Large intestine (tissue), 3 donors: ENCODE data around the gene GLP2R. TPM values are rescaled to one million over a fixed set of nuclear protein-coding genes. Genes with fewer than 3 reads are reported as not detected.

ENCODE experiments used
- DNase-seq, 2 donors: peaks; one replicate each; pipeline versions ENCODE4 v3.0.0 to v3.0.0-alpha.2; 2013
- H3K27ac ChIP-seq: one replicate; pipeline ENCODE4 v1.5.1; 2013; ENCODE audit warnings: low read length
- H3K27me3 ChIP-seq: 2 replicates; pipeline ENCODE4 v1.6.1; 2013; ENCODE audit warnings: low read length; ENCODE audit not compliant: control insufficient read depth, insufficient read depth
- H3K36me3 ChIP-seq: 2 replicates; pipeline ENCODE4 v1.6.1; 2013; ENCODE audit warnings: low read length; ENCODE audit not compliant: control insufficient read depth, insufficient read depth
- H3K4me1 ChIP-seq: one replicate; pipeline ENCODE4 v1.6.1; 2013; ENCODE audit warnings: low read length; ENCODE audit not compliant: control insufficient read depth, insufficient read depth
- H3K4me3 ChIP-seq: one replicate; pipeline ENCODE4 v1.5.1; 2013; ENCODE audit warnings: low read length
- H3K9me3 ChIP-seq: one replicate; pipeline ENCODE4 v1.6.1; 2013; ENCODE audit warnings: mild to moderate bottlenecking, low read depth, low read length, moderate library complexity; ENCODE audit not compliant: control insufficient read depth
- WGBS: methylation state at CpG from one replicate; pipeline ENCODE4 v1.1.5; 2013; ENCODE audit warnings: low lambda C conversion rate; ENCODE audit not compliant: insufficient coverage; 5-methylcytosine and 5-hydroxymethylcytosine counted together
- polyA plus RNA-seq: library from polyadenylated mRNA; unstranded; fragments of 120-200 nt; gene quantifications from one replicate; pipeline ENCODE4 v1.2.1, GENCODE V29; 2013

Gene GLP2R
- polyA plus RNA-seq, 1 donor, result 6.4 TPM

DNA sequence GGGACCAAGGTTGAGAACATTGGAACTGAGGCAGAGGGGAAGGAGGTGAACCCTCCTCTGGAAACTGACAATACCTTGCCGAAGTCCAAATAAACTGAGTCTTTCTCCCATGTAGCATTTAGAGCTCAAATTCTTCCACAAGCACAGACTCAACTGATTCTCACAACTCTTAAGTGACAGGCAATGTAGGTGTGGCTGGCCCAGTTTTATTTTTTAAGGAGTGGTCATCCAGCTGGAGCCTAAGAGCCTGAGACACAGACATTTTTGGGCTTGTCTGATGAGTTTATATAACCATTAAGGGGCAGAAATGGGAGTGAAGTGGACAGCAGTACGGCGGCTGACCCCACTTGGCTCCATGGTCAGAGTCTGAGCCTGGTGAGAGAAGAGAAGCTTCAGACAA, 68.5 kb downstream of the GLP2R start:
- no peaks in the 10 kb centered on the region for H3K27me3 ChIP-seq
- no peak for DNase-seq
- H3K36me3 ChIP-seq, result no peaks in the 10 kb centered on the region
- H3K9me3 ChIP-seq, result no peaks in the 10 kb centered on the region
- WGBS, result no CpG with 5 or more reads among the region's 3 CpGs
- H3K4me3 ChIP-seq, result no peak overlapping the region
- H3K27ac ChIP-seq, result no peak overlapping the region
- H3K4me1 ChIP-seq, result no peaks in the 10 kb centered on the region

DNA sequence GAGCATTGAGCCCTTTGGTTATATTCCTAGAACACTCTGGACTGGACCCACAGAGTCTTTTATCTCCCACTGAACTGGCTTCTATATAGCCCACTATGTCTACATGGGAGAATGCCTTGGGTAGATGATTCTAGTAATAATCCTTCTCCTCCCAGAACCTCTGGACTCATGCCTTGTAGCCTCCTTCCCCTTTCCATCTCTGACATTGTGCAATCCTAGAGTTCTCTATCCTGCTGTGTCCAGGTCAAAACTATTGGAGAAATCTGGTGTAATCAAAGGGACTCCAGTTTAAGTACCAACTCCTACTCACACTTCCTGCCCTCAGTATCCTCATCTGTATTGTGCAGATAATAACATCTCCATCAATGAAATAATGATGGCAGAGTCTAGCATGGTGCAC, 70.2 kb downstream of the GLP2R start:
- no peak for DNase-seq
- no peaks in the 10 kb centered on the region for H3K36me3 ChIP-seq
- no peaks in the 10 kb centered on the region for H3K4me1 ChIP-seq

DNA sequence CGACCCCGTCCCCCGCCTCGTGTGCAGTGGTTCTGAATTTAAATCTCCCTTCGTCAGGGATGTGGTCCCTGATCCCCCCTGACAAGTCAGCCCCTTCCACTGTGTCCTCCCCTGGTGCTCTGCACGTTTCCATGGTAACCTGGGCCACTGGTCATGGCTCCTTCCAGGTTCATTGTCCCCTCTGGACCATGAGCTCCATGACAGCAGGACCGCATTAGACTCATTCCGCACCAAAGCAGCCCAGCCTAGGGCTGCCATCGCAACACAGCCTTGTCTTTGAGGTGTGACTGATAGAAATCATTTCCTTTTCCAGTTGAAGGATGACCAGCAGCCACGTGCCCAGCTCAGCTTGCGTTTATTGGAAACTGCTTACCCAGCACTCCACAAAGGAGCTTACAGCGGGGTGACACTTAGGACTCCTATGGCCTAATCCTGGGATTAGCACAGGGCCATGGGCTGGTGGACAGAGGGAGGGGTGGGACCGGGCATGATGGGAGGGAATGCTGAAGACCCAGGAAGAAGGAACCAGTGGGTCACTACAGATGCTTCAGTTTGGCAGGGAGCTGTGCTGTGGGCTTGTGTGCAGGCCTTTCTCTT, 71.7 kb downstream of the GLP2R start:
- Histone ChIP-seq H3K27ac (no peak overlapping the region), H3K4me1 (no peaks in the 10 kb centered on the region), H3K4me3 (no peak overlapping the region), H3K36me3 (no peaks in the 10 kb centered on the region), H3K27me3 (peaks cover 3% of the 10 kb centered on the region), H3K9me3 (no peaks in the 10 kb centered on the region)
- DNase-seq, result no peak
- no CpG with 5 or more reads among the region's 13 CpGs for WGBS

More for the DNA sequence above, 70.2 kb downstream of the GLP2R start:
- no peaks in the 10 kb centered on the region for H3K27me3 ChIP-seq
- H3K27ac ChIP-seq, result no peak overlapping the region
- H3K9me3 ChIP-seq, result no peaks in the 10 kb centered on the region
- H3K4me3 ChIP-seq, result no peak overlapping the region

DNA sequence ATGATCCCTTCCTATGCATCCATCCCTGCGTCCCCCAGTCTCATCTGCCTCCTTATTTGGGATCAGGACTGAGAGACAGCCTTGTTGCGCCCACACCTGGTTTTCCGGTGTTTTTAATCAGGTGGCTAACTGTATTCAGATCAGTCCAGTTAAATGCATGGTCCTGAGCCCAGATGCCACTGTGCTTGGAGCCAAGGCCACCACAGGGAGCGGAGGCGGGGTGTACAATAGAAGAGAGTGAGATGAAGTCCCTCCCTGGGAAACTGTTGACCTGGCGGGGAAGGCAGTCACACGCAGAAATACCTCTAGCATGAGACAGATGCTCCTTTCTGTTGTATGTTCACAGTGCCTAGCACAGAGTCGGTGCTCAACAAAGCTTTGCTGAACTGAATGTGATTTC, 73.1 kb downstream of the GLP2R start:
- DNase-seq, result no peak
- Histone ChIP-seq H3K27ac (no peak overlapping the region), H3K4me3 (no peak overlapping the region)

DNA sequence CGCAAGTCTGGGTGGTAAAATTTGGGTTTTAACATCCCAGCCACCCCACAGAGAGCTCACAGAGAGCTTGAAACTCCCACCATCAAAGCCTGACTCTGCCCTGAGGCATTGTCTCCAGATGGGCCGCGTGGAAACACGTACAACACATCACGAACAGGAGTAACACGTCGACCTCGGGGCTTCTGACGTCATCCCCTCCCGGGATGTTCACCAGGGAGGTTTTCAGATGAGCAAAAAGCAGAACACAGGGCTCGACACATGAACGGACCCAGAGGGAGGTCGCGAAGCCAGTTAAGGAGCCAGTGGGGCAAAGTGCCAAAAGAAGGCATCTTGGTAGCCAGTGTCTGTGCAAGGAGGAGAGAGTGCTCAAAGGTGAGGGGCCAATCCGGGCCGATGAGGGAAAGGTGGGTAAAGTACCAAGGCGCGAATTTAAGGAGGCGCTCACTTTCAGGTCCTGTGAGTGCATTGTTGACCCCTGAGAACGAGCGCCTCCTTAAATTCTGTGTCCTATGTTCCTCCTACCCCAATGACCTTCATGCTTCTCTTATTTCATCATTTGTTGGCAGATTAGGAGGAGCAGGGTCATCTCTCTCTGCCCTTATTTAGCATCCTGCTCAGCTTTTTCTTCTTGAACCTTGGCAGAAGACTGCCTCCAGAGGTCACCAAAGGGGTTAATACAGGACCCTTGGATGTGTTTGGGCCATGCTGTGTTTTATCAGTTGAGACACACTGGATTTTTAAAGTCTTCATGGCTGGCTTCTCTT, 73.7 kb downstream of the GLP2R start:
- Histone ChIP-seq H3K27ac (no peak overlapping the region), H3K27me3 (peaks cover 3% of the 10 kb centered on the region), H3K9me3 (no peaks in the 10 kb centered on the region)

More for the DNA sequence above, 73.1 kb downstream of the GLP2R start:
- peaks cover 3% of the 10 kb centered on the region for H3K27me3 ChIP-seq
- no CpG with 5 or more reads among the region's 8 CpGs for WGBS
- no peaks in the 10 kb centered on the region for H3K9me3 ChIP-seq
- no peaks in the 10 kb centered on the region for H3K36me3 ChIP-seq
- no peaks in the 10 kb centered on the region for H3K4me1 ChIP-seq

DNA sequence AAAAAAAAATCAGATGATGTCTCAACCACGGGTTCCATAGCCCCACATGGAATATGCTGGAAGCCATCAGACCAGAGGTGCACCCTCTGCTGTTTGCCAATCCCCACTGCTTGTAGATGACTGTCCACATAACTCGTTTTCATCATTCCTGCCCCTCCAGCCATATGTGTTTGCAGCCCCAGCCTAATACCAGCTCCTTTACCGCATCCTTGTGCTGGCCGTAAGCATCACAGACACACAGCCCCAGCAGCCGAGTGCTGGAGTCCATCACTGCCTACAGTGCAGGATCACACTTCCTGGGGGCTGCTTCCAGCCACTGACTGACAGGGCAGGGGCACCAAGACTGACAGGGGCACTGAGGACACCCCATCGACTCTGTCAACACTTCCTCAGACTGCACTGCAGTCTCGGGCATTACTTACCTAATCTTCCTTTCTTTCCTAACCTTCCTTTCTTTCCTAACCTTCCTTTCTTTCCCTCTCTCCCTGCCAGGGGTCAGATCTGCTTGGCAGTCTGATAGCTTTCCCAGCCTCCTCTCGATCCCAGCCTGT, 74.4 kb downstream of the GLP2R start:
- no peaks in the 10 kb centered on the region for H3K9me3 ChIP-seq
- no peak overlapping the region for H3K27ac ChIP-seq
- H3K4me1 ChIP-seq, result no peaks in the 10 kb centered on the region
- H3K27me3 ChIP-seq, result peaks cover 3% of the 10 kb centered on the region
- H3K4me3 ChIP-seq, result no peak overlapping the region
- WGBS, result 31% methylated on average over 3 of the region's 8 CpGs
- DNase-seq, result no peak
- H3K36me3 ChIP-seq, result no peaks in the 10 kb centered on the region

More for the DNA sequence above, 73.7 kb downstream of the GLP2R start:
- WGBS, result no CpG with 5 or more reads among the region's 21 CpGs
- H3K4me1 ChIP-seq, result no peaks in the 10 kb centered on the region
- no peak for DNase-seq
- H3K36me3 ChIP-seq, result no peaks in the 10 kb centered on the region
- H3K4me3 ChIP-seq, result no peak overlapping the region

DNA sequence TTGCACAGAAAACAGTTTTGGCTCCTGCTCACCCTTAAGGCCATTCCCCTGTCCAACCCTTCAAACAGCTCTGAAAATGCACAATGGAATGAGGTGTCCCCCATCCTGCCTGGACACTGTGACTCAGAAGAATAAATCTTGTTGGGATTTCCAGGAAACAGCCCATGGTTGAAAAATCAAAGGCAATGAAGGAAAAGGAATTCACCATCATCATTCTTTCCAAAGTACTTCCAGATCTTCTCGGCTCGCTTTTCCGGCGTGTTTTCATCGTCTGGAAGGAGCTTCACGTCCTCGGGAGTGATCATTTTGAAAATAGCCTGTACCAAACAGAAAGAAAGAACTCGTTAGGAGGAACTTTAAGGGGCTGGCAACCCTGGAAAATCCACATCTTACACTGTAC, 75.1 kb downstream of the GLP2R start:
- Histone ChIP-seq H3K27ac (peak overlapping the region; percentile 26), H3K27me3 (peaks cover 3% of the 10 kb centered on the region), H3K4me1 (no peaks in the 10 kb centered on the region), H3K36me3 (no peaks in the 10 kb centered on the region), H3K9me3 (no peaks in the 10 kb centered on the region), H3K4me3 (no peak overlapping the region)
- DNase-seq, result no peak
- WGBS, result 81% methylated on average over 5 of the region's 8 CpGs

DNA sequence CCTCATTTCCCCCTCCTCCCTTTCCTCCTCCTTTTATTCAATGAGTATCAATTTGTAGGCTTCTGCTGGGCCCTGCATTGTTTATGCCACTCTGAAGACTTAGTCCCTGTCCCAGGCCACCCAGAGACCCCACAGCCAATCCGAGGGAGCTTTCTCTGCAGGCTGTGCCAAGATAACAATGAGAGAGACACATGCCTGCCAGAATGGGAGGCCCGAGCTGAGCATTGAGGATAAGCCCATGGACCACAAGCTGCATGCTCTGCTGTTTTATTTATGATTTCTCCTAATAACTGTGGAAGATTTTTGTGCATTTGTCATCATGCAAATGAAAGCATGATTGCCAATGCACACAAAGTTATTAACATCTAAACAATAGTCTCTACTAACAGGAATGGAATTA, 76.4 kb downstream of the GLP2R start:
- no peak for DNase-seq
- H3K9me3 ChIP-seq, result no peaks in the 10 kb centered on the region
- peaks cover 3% of the 10 kb centered on the region for H3K27me3 ChIP-seq
- H3K36me3 ChIP-seq, result no peaks in the 10 kb centered on the region
- H3K4me1 ChIP-seq, result no peaks in the 10 kb centered on the region
- WGBS, result no CpG with 5 or more reads among the region's 2 CpGs
- H3K4me3 ChIP-seq, result no peak overlapping the region
- H3K27ac ChIP-seq, result no peak overlapping the region

DNA sequence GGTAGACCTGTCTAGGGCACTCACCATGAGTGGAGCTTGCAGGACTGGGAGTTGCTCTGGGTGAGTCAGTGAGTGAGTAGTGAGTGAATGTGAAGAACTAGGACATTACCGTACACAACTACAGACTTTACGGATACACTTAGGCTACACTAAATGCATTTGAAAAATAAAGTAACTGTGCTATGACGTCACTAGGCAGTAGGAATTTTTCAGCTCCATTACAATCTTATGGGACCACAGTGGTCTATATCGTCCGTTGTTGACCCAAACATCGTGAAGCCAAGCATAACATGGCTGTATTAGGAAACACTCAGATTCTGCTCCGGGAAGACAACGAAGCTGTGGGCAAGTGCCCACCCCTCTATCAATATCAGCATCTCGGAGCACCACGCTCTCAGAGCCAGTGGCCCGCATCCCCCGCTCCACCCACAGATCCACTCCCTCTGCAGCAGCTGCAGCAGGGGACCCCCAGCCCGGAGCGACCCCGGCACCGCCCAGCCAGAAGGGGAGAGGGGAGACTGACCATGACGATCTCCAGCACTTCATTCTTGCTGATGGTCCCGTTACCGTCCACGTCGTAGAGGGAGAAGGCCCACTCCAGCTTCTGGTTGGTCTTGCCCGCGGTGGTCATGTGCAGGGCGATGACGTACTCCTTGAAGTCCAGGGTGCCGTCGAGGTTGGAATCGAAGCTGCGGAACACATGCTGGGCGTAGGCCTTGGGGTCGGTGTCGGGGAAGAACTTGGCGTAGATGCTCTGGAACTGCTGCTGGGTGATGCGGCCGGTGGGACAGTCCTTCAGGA, 78.8 kb downstream of the GLP2R start:
- no peaks in the 10 kb centered on the region for H3K9me3 ChIP-seq
- H3K36me3 ChIP-seq, result no peaks in the 10 kb centered on the region
- peaks cover 6% of the 10 kb centered on the region for H3K27me3 ChIP-seq
- H3K27ac ChIP-seq, result no peak overlapping the region
- DNase-seq, result no peak
- no CpG with 5 or more reads among the region's 35 CpGs for WGBS
- H3K4me1 ChIP-seq, result no peaks in the 10 kb centered on the region
- H3K4me3 ChIP-seq, result no peak overlapping the region

DNA sequence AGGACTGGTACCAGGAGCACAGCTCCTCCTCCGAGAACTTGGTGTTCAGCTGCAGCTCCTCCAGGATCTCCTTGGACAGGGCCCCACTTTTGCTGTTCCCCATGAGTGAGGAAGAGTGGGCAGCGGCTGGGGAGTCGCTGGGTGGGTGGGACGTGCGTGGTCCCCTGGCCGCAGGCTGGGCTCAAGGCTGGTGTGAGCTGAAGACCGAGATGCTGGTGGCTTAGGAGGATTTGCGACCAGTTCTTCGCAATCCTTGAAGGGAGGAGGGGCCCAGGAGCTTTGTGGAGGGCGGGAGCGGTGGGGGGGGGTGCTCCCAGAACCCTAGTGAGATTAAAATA, 79.3 kb downstream of the GLP2R start, which contains the start of gene RCVRN:
TSS of gene RCVRN (minus strand) at position 194 of the 338 bp plus-strand sequence. CDS start at position 103, 91 bp downstream.
- DNase-seq, result no peak
- no CpG with 5 or more reads among the region's 11 CpGs for WGBS
- Histone ChIP-seq H3K36me3 (no peaks in the 10 kb centered on the region), H3K9me3 (no peaks in the 10 kb centered on the region), H3K27me3 (peaks cover 6% of the 10 kb centered on the region), H3K4me1 (no peaks in the 10 kb centered on the region), H3K27ac (no peak within 1 kb of the TSS), H3K4me3 (no peak within 1 kb of the TSS)
